Skeletal muscle tissue (tissue), 4 donors: ENCODE data around the gene RNU1-1. TPM values are rescaled to one million over a fixed set of nuclear protein-coding genes. Genes with fewer than 3 reads are reported as not detected.
"Not testable (repeated sequence)": the region's sequence is repeated elsewhere in the genome, so short reads cannot be mapped to it uniquely, and the experiment has no call there.

Experiments
- H3K27ac ChIP-seq: one replicate; pipeline ENCODE4 v1.7.0; 2013; ENCODE audit warnings: mild to moderate bottlenecking, low read depth, low read length, inconsistent platforms
- H3K27me3 ChIP-seq, 3 donors: one replicate each; pipeline ENCODE4 v1.7.0; 2013; ENCODE audit warnings: low read length in 3 of 3; ENCODE audit not compliant: control insufficient read depth in 3 of 3, insufficient read depth in 3 of 3
- H3K36me3 ChIP-seq, 3 donors: one replicate each; pipeline ENCODE4 v1.7.0; 2013; ENCODE audit warnings: low read length in 3 of 3; ENCODE audit not compliant: control insufficient read depth in 3 of 3, insufficient read depth in 3 of 3
- H3K4me1 ChIP-seq, 3 donors: one replicate each; pipeline ENCODE4 v1.7.0; 2013; ENCODE audit warnings: low read length in 3 of 3, mild to moderate bottlenecking in 3 of 3; ENCODE audit not compliant: control insufficient read depth in 3 of 3, insufficient read depth in 3 of 3
- H3K4me3 ChIP-seq, 3 donors: one replicate each; pipeline ENCODE4 v1.7.0; 2013; ENCODE audit warnings: low read length in 3 of 3
- H3K9ac ChIP-seq, 3 donors: one replicate each; pipeline ENCODE4 v1.7.0; 2013; ENCODE audit warnings: low read length in 3 of 3, mild to moderate bottlenecking in 3 of 3, moderate library complexity in 2 of 3, low read depth in 1 of 3
- H3K9me3 ChIP-seq, 3 donors: one replicate each; pipeline ENCODE4 v1.7.0; 2013; ENCODE audit warnings: low read length in 3 of 3; ENCODE audit not compliant: control insufficient read depth in 3 of 3
- total RNA-seq: library from RNA; depleted of rRNA; stranded (reverse); fragments of >200 nt; gene quantifications from one replicate; pipeline ENCODE4 v1.2.3, GENCODE V29; 2014
- donor health status: Osteomylitis.

The RNU1-1 gene
- total RNA-seq, 1 donor from 2014 or later, result under 0.01 TPM

- not testable (repeated sequence) for H3K27me3 ChIP-seq, H3K36me3 ChIP-seq, H3K27ac ChIP-seq, H3K9ac ChIP-seq, H3K4me1 ChIP-seq, H3K4me3 ChIP-seq, H3K9me3 ChIP-seq
Measured at GRCh38 chr1:16493731-16494130, 20.4 kb downstream of the RNU1-1 start.

GRCh38 chr1:16492937-16493336, 21.1 kb downstream of the RNU1-1 start:
- not testable (repeated sequence) for H3K36me3 ChIP-seq, H3K27me3 ChIP-seq, H3K27ac ChIP-seq, H3K4me3 ChIP-seq, H3K4me1 ChIP-seq, H3K9me3 ChIP-seq, H3K9ac ChIP-seq

- H3K4me1 ChIP-seq, result no peaks in the 10 kb centered on the region
- H3K9me3 ChIP-seq, result no peaks in the 10 kb centered on the region
- H3K4me3 ChIP-seq, result no peak overlapping the region
- no peaks in the 10 kb centered on the region for H3K27me3 ChIP-seq
- no peak overlapping the region for H3K9ac ChIP-seq
- peaks cover 2 to 8% (median 2%) of the 10 kb centered on the region in 3 donors for H3K36me3 ChIP-seq
- H3K27ac ChIP-seq, result no peak overlapping the region
Measured at GRCh38 chr1:16491056-16491675, 22.9 kb downstream of the RNU1-1 start.

GRCh38 chr1:16489195-16489880, 24.7 kb downstream of the RNU1-1 start:
- peaks cover 8 to 21% (median 12%) of the 10 kb centered on the region in 3 donors for H3K36me3 ChIP-seq
- not testable (repeated sequence) for H3K9me3 ChIP-seq, H3K27me3 ChIP-seq, H3K4me1 ChIP-seq, H3K27ac ChIP-seq, H3K9ac ChIP-seq, H3K4me3 ChIP-seq

- H3K36me3 ChIP-seq, result peaks cover 8 to 23% (median 16%) of the 10 kb centered on the region in 3 donors
- H3K27ac ChIP-seq, H3K9me3 ChIP-seq, H3K4me1 ChIP-seq, H3K4me3 ChIP-seq, H3K27me3 ChIP-seq, H3K9ac ChIP-seq: not testable (repeated sequence)
Measured at GRCh38 chr1:16487011-16487410, 27.1 kb downstream of the RNU1-1 start.

- H3K27ac ChIP-seq, H3K4me3 ChIP-seq, H3K27me3 ChIP-seq, H3K9me3 ChIP-seq, H3K9ac ChIP-seq, H3K4me1 ChIP-seq: not testable (repeated sequence)
- H3K36me3 ChIP-seq, result peaks cover 8 to 24% (median 16%) of the 10 kb centered on the region in 3 donors
Measured at GRCh38 chr1:16486316-16486715, 27.8 kb downstream of the RNU1-1 start.

GRCh38 chr1:16484931-16485330, 29.2 kb downstream of the RNU1-1 start:
- Histone ChIP-seq H3K27me3 (no peaks in the 10 kb centered on the region), H3K4me1 (no peaks in the 10 kb centered on the region), H3K9me3 (no peaks in the 10 kb centered on the region), H3K27ac (no peak overlapping the region), H3K9ac (no peak overlapping the region), H3K36me3 (peaks cover 8 to 32% (median 20%) of the 10 kb centered on the region in 3 donors), H3K4me3 (no peak overlapping the region)

GRCh38 chr1:16484501-16484835, 29.6 kb downstream of the RNU1-1 start:
- Histone ChIP-seq H3K9me3 (no peaks in the 10 kb centered on the region), H3K4me3 (no peak overlapping the region), H3K9ac (no peak overlapping the region), H3K36me3 (peaks cover 8 to 27% (median 20%) of the 10 kb centered on the region in 3 donors), H3K27me3 (no peaks in the 10 kb centered on the region), H3K4me1 (no peaks in the 10 kb centered on the region), H3K27ac (no peak overlapping the region)

- H3K9me3 ChIP-seq, H3K4me1 ChIP-seq, H3K27ac ChIP-seq, H3K9ac ChIP-seq, H3K27me3 ChIP-seq, H3K4me3 ChIP-seq: not testable (repeated sequence)
- H3K36me3 ChIP-seq, result peaks cover 8 to 25% (median 20%) of the 10 kb centered on the region in 3 donors
Measured at GRCh38 chr1:16483639-16484500, 30.2 kb downstream of the RNU1-1 start.

- H3K27me3 ChIP-seq, H3K4me1 ChIP-seq, H3K9ac ChIP-seq, H3K9me3 ChIP-seq, H3K4me3 ChIP-seq, H3K27ac ChIP-seq: not testable (repeated sequence)
- peaks cover 8 to 31% (median 24%) of the 10 kb centered on the region in 3 donors for H3K36me3 ChIP-seq
Measured at GRCh38 chr1:16483146-16483545, 30.9 kb downstream of the RNU1-1 start.
